Colonic mucosa (tissue), 4 donors: ENCODE measurements around the gene SNX32. TPM values are rescaled to one million over a fixed set of nuclear protein-coding genes. Genes with fewer than 3 reads are reported as not detected.

Experiments used
- DNase-seq: peaks from one replicate; pipeline ENCODE4 v3.0.0-alpha.2; 2020
- H3K27ac ChIP-seq: fragments of 200-600 bp; one replicate; pipeline ENCODE4 v1.8.0; 2021
- H3K27me3 ChIP-seq: fragments of 200-600 bp; one replicate; pipeline ENCODE4 v1.8.0; 2021
- H3K36me3 ChIP-seq: fragments of 200-600 bp; one replicate; pipeline ENCODE4 v1.8.0; 2021
- H3K4me1 ChIP-seq: fragments of 200-600 bp; one replicate; pipeline ENCODE4 v1.8.0; 2021; ENCODE audit warnings: mild to moderate bottlenecking
- H3K4me3 ChIP-seq: fragments of 200-600 bp; one replicate; pipeline ENCODE4 v1.8.0; 2021
- H3K9ac ChIP-seq, 2 donors: one replicate each; pipeline ENCODE4 v1.7.0; 2013; ENCODE audit warnings: control low read depth in 2 of 2, low read depth in 2 of 2, low read length in 2 of 2
- H3K9me3 ChIP-seq: fragments of 200-600 bp; one replicate; pipeline ENCODE4 v1.8.0; 2021
- CTCF ChIP-seq: fragments of 200-600 bp; IDR thresholded peaks from one replicate; pipeline ENCODE4 v1.8.0; 2022; ENCODE audit warnings: antibody characterized with exemption, mild to moderate bottlenecking
- intact Hi-C: fragments of 100-400 bp; cut with DNase I; formaldehyde crosslinking; loops from one replicate; pipeline ENCODE4 v1.14.1; 2022
- total RNA-seq, 2 donors: library from RNA; stranded (reverse); fragmentation: NEBNext Ultra II Directional in 1 of 2; extraction: Animal tissue kit (Norgen Biotek cat#: 25700) in 1 of 2; gene quantifications; one replicate each; pipeline ENCODE4 v1.2.1, GENCODE V29; 2021
- donor health status: healthy.
- donor health status: DM: no; HTN: no; CAD: no.
- donor health status: DM: no; HTN: no; CAD: no.

SNX32 gene
- total RNA-seq, 2 donors from 2014 or later, result 1.6 to 1.9 TPM

- H3K27me3 ChIP-seq, result no peaks in the 10 kb centered on the region
- intact Hi-C loops, result no loop called here
- no peak for DNase-seq
- H3K9ac ChIP-seq, result peak within 1 kb of the TSS; percentile 75 to 88
- H3K36me3 ChIP-seq, result no peaks in the 10 kb centered on the region
- peak within 1 kb of the TSS; percentile 33 for H3K4me3 ChIP-seq
- H3K9me3 ChIP-seq, result no peaks in the 10 kb centered on the region
- TF ChIP-seq CTCF, result no peak
- peak within 1 kb of the TSS; percentile 67 for H3K27ac ChIP-seq
- no peaks in the 10 kb centered on the region for H3K4me1 ChIP-seq
Measured at GRCh38 chr11:65872586-65873317, 39.0 kb downstream of the SNX32 start, which contains the start of gene EFEMP2. Gene EFEMP2 (minus strand): TSS chr11:65872800. CDS start chr11:65872354, 446 bp downstream.

DNA sequence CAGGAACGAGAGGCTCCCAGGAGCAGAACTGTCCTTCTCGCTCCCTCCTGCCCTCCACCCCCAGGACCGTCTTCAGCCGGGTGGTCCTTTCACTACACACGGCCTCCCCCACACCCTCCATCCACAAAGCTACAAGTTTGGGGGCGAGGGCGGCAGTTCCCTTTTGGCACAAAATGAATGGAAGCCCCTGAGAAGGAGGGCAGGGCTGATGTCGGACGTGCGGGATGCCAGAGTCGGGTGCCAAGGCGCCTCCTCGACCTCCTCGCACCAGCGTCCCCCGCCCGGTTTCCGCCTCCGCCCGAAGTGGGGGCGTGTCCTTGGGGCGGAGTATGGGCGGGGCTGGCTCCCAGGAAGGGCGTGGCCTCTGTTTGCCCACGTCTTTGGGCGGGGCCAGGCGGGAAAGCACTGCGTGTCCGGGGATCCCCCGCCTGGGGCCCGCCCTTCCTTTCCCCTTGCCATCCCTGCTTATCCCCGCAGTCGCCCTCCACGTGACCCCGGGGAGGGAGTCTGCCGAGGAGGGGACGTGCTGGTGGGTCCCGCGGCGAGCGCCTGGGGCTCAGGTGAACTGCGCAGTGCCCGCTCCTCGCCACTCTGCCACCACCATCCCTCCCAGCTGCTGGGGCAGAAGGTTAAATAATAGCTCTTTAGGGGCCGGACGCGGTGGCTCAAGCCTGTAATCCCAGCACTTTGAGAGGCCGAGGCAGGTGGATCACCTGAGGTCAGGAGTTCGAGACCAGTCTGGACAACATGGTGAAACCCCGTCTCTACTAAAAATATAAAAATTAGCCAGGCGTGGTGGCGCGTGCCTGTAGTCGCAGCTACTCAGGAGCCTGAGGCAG is 39.8 kb downstream of the SNX32 start:
- Histone ChIP-seq H3K4me3 (peak overlapping the region; percentile 33), H3K27me3 (no peaks in the 10 kb centered on the region), H3K36me3 (no peaks in the 10 kb centered on the region), H3K4me1 (no peaks in the 10 kb centered on the region), H3K27ac (peak overlapping the region; percentile 63), H3K9ac (peak overlapping the region; percentile 75 to 88), H3K9me3 (no peaks in the 10 kb centered on the region)
- intact Hi-C loops, result no loop called here
- no peak for TF ChIP-seq CTCF
- peak; percentile 97 for DNase-seq

DNA sequence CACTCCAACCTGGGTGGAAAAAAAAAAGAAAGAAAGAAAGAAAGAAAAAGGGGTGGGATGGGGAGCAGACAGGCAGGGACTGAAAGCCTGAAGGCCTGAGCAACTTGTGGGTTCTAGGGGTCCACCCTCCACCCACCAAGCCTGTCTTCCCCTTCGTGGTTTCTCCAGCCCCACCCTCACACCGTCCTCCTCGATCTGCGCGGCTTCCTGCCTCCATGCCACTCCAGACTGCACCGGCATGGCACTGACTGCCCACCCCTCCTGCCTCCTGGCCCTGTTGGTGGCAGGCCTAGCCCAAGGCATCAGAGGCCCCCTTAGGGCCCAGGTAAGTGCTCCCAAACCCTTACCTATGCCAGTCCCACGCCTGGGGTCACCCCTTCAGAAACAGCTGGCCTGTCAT is 45.9 kb downstream of the SNX32 start, which contains the start of gene CTSW:
Gene CTSW (plus strand): TSS at position 221 of the 400 bp plus-strand sequence. CDS start 18 bp downstream, at position 239.
- DNase-seq, result no peak
- Histone ChIP-seq H3K27me3 (no peaks in the 10 kb centered on the region), H3K4me3 (no peak within 1 kb of the TSS), H3K9me3 (no peaks in the 10 kb centered on the region), H3K9ac (no peak within 1 kb of the TSS), H3K36me3 (peaks cover 7% of the 10 kb centered on the region), H3K27ac (no peak within 1 kb of the TSS), H3K4me1 (no peaks in the 10 kb centered on the region)
- intact Hi-C loops, result no loop called here
- no peak for TF ChIP-seq CTCF

DNA sequence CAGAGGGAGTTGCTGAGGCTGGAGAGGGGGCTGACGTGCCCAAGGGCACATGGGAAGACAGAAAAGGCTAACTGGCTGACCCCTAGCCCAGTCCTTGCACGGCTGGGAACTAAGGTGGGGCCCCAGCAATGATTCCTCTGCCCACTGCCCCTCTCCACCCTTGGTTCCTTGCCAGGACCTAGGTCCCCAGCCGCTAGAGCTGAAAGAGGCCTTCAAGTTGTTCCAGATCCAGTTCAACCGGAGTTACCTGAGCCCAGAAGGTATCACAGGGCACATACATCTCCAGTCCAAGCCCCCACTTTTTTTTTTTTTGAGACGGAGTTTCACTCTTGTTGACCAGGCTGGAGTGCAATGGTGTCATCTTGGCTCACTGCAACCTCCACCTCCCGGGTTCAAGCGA is 46.3 kb downstream of the SNX32 start:
- intact Hi-C loops, result no loop called here
- peaks cover 7% of the 10 kb centered on the region for H3K36me3 ChIP-seq
- TF ChIP-seq CTCF, result no peak
- H3K9me3 ChIP-seq, result no peaks in the 10 kb centered on the region
- H3K4me3 ChIP-seq, result no peak overlapping the region
- no peaks in the 10 kb centered on the region for H3K27me3 ChIP-seq
- H3K9ac ChIP-seq, result no peak overlapping the region
- no peak overlapping the region for H3K27ac ChIP-seq
- DNase-seq, result no peak
- H3K4me1 ChIP-seq, result no peaks in the 10 kb centered on the region

DNA sequence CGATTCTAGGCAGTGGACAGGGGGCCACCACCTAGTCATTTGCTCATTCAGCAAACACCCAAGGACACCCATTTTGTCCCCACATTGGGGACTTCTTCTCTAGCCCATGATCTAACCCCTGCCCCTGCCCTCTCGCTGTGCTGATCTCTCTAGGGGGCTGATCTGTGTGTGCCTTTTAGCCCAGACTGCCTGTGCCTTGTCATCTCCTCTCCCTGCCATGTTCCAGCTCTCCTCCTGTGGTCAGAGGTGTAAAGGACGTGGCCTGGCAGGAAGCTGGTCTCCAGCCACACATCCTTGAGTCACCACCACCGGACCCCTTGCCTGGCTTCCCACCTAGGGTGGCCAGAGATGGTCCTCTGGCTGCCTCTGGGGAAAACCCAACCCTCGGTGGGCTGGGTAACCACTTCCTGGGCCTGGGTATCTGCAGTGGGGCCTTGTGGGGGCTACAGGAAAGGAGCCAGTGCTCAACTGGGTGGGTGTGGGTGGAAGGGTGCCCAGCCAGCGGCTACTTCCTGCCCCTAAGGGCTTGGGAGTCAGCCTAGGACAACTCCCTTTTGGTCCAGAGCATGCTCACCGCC is 47.2 kb downstream of the SNX32 start:
- Histone ChIP-seq H3K27ac (no peak overlapping the region), H3K36me3 (peaks cover 7% of the 10 kb centered on the region), H3K9ac (no peak overlapping the region), H3K4me3 (no peak overlapping the region), H3K27me3 (no peaks in the 10 kb centered on the region), H3K4me1 (no peaks in the 10 kb centered on the region), H3K9me3 (no peaks in the 10 kb centered on the region)
- intact Hi-C loops, result no loop called here
- no peak for DNase-seq
- no peak for TF ChIP-seq CTCF
